HepG2 (cell line): ENCODE measurements around the gene VWA1. TPM values are rescaled to one million over a fixed set of nuclear protein-coding genes. Genes with fewer than 3 reads are reported as not detected.

ENCODE experiments used
- FOXO4 ChIP-seq: sonication (generic); formaldehyde crosslinking; conservative IDR thresholded peaks from 2 replicates; pipeline ENCODE4 v1.8.1; 2023; ENCODE audit warnings: missing genetic modification reagents
- FUBP1 ChIP-seq: sonication (generic); formaldehyde crosslinking; IDR thresholded peaks from 2 replicates; pipeline ENCODE4 v1.5.1; 2020; ENCODE audit warnings: missing genetic modification reagents, mild to moderate bottlenecking, borderline replicate concordance
- GATA4 ChIP-seq: sonication (generic); IDR thresholded peaks from 2 replicates; pipeline ENCODE4 v1.6.1; 2016; ENCODE audit warnings: antibody characterized with exemption, low read depth, borderline replicate concordance
- HIVEP1 ChIP-seq: sonication (generic); formaldehyde crosslinking; IDR thresholded peaks from 2 replicates; pipeline ENCODE4 v1.4.0; 2020; ENCODE audit warnings: mild to moderate bottlenecking, missing genetic modification reagents
- MYC ChIP-seq: sonication (generic); formaldehyde crosslinking; IDR thresholded peaks from 2 replicates; pipeline ENCODE4 v1.9.0; 2021; ENCODE audit warnings: missing genetic modification reagents, borderline replicate concordance
- NKX3-1 ChIP-seq: sonication (generic); formaldehyde crosslinking; IDR thresholded peaks from 2 replicates; pipeline ENCODE4 v1.5.0; 2020; ENCODE audit warnings: missing genetic modification reagents
- NRL ChIP-seq: sonication (generic); formaldehyde crosslinking; IDR thresholded peaks from 2 replicates; pipeline ENCODE4 v1.5.0; 2020; ENCODE audit warnings: missing genetic modification reagents, mild to moderate bottlenecking, moderate library complexity, borderline replicate concordance
- PTBP1 ChIP-seq: fragments of 200-400 bp; formaldehyde crosslinking; IDR thresholded peaks from 2 replicates; pipeline ENCODE4 v1.6.1; 2018; ENCODE audit warnings: low read length, low read depth; ENCODE audit not compliant: poor library complexity, severe bottlenecking
- SP4 ChIP-seq: sonication (generic); formaldehyde crosslinking; IDR thresholded peaks from 2 replicates; pipeline ENCODE4 v1.8.1; 2023; ENCODE audit warnings: mild to moderate bottlenecking, missing genetic modification reagents
- STAT5B ChIP-seq: sonication (generic); formaldehyde crosslinking; IDR thresholded peaks from 2 replicates; pipeline ENCODE4 v1.4.0; 2020; ENCODE audit warnings: missing genetic modification reagents
- TIGD3 ChIP-seq: sonication (generic); formaldehyde crosslinking; IDR thresholded peaks from 2 replicates; pipeline ENCODE4 v1.5.1; 2020; ENCODE audit warnings: mild to moderate bottlenecking, missing genetic modification reagents, borderline replicate concordance
- ZNF407 ChIP-seq: sonication (generic); formaldehyde crosslinking; IDR thresholded peaks from one replicate; pipeline ENCODE4 v1.5.1; 2020; ENCODE audit warnings: mild to moderate bottlenecking, missing genetic modification reagents; ENCODE audit errors: not compliant biosample characterization
- ZNF724P ChIP-seq: sonication (generic); formaldehyde crosslinking; IDR thresholded peaks from 2 replicates; pipeline ENCODE4 v1.8.0; 2022; ENCODE audit warnings: missing genetic modification reagents, borderline replicate concordance
- ZNF747 ChIP-seq: sonication (generic); formaldehyde crosslinking; IDR thresholded peaks from 2 replicates; pipeline ENCODE4 v1.8.1; 2023; ENCODE audit warnings: missing genetic modification reagents, mild to moderate bottlenecking, borderline replicate concordance
- ZSCAN12 ChIP-seq: sonication (generic); formaldehyde crosslinking; IDR thresholded peaks from 2 replicates; pipeline ENCODE4 v1.9.0; 2021; ENCODE audit warnings: mild to moderate bottlenecking, missing genetic modification reagents
- polyA plus RNA-seq, 8 experiments: library from polyadenylated mRNA; depleted of rRNA in 3 of 8; stranded (reverse) in 7 of 8; unstranded in 1 of 8; fragments of >200 nt; fragmentation: Illumina TruSeq in 4 of 8; extraction: Trizol in 4 of 8; gene quantifications; 2 replicates each; pipeline versions ENCODE4 v1.2.1 to v1.2.3, GENCODE V29; 2011 to 2016; ENCODE audit warnings: low read depth in 4 of 8, missing spikeins in 1 of 8, mixed read lengths in 1 of 8; ENCODE audit not compliant: insufficient read depth in 1 of 8
- total RNA-seq, 5 experiments: library from RNA; depleted of rRNA; stranded (reverse); fragments of >200 nt; fragmentation: Illumina TruSeq; extraction: Trizol; gene quantifications; 2 replicates each; pipeline ENCODE4 v1.2.3, GENCODE V29; 2016; ENCODE audit warnings: low read depth in 1 of 5

The VWA1 gene
- total and polyA plus RNA-seq, 2 of the 13 experiments (the other 11 are each of a cell fraction or from before 2014, with no cell fraction given) = 40.9 to 57.5 TPM

GRCh38 chr1:1421147-1421906 is 14.2 kb upstream of the VWA1 start, which contains the start of gene ANKRD65 (continued):
- TF ChIP-seq ZNF407 (CRISPR knock-in tag) (no peak), STAT5B (no peak), FOXO4 (no peak), NRL (CRISPR knock-in tag) (no peak), PTBP1 (no peak), MYC (peak; percentile 73; the same call in 1 of the 2 replicates), GATA4 (peak; percentile 34; the same call in 1 of the 2 replicates), NKX3-1 (CRISPR knock-in tag) (0 out of 2 replicates have a peak, but pooled peaks have one; percentile 66), FUBP1 (CRISPR knock-in tag) (no peak), HIVEP1 (CRISPR knock-in tag) (no peak; the same call in 1 of the 2 replicates), ZNF724P (CRISPR knock-in tag) (no peak), ZNF747 (CRISPR knock-in tag) (no peak), SP4 (CRISPR knock-in tag) (no peak), TIGD3 (CRISPR knock-in tag) (no peak), ZSCAN12 (no peak)
